ENCODE data around the gene PTCH2.
A peak's percentile ranks its signal among the peaks of the same experiment; 100 is the strongest.
"Not testable (repeated sequence)": the region's sequence is repeated elsewhere in the genome, so short reads cannot be mapped to it uniquely, and the experiment has no call there.

The PTCH2 gene

GRCh38 chr1:44817771-44818495, 25.1 kb downstream of the PTCH2 start:
- DNase-seq, result no peak

GRCh38 chr1:44817307-44817706, 25.7 kb downstream of the PTCH2 start:
- DNase-seq, result no peak

- not testable (repeated sequence) for DNase-seq
Measured at GRCh38 chr1:44815926-44816325, 27.1 kb downstream of the PTCH2 start.

- no peak for DNase-seq
Measured at GRCh38 chr1:44812822-44813543, 30.1 kb downstream of the PTCH2 start.

GRCh38 chr1:44811234-44811633, 31.8 kb downstream of the PTCH2 start:
- no peak for DNase-seq

- DNase-seq, result not testable (repeated sequence)
Measured at GRCh38 chr1:44810762-44811105, 32.3 kb downstream of the PTCH2 start.

GRCh38 chr1:44810101-44810761, 32.8 kb downstream of the PTCH2 start:
- DNase-seq, result peak; percentile 56 to 59

- DNase-seq, result peak; percentile 91 to 92
Measured at GRCh38 chr1:44808938-44809917, 33.8 kb downstream of the PTCH2 start.

GRCh38 chr1:44808063-44808937, 34.8 kb downstream of the PTCH2 start, which contains the start of gene BTBD19:
BTBD19 (plus strand) TSS chr1:44808523; CDS start chr1:44808821, 298 bp downstream.
- DNase-seq, result peak in 1 of 2 donors; percentile 85

GRCh38 chr1:44807364-44808062, 35.5 kb downstream of the PTCH2 start:
- peak; percentile 93 to 96 for DNase-seq

- peak in 1 of 2 donors; percentile 35 for DNase-seq
Measured at GRCh38 chr1:44806704-44807363, 36.2 kb downstream of the PTCH2 start, which contains the start of gene DYNLT4. DYNLT4 (minus strand) TSS chr1:44807351; CDS start chr1:44806668, 683 bp downstream.

GRCh38 chr1:44806025-44806703, 36.9 kb downstream of the PTCH2 start:
- DNase-seq, result peak in 1 of 2 donors; percentile 42

GRCh38 chr1:44805311-44806024, 37.6 kb downstream of the PTCH2 start:
- DNase-seq, result peak in 1 of 2 donors; percentile 35

GRCh38 chr1:44803312-44804095, 39.5 kb downstream of the PTCH2 start:
- DNase-seq, result no peak

- no peak for DNase-seq
Measured at GRCh38 chr1:44803062-44803311, 40.1 kb downstream of the PTCH2 start.

GRCh38 chr1:44802306-44803061, 40.6 kb downstream of the PTCH2 start:
- DNase-seq, result peak; percentile 23 to 30
